Ishikawa (cell line): ENCODE data around the gene NPIPB9.
"Not testable (repeated sequence)": the region's sequence is repeated elsewhere in the genome, so short reads cannot be mapped to it uniquely, and the experiment has no call there.

Source experiments
- CEBPB ChIP-seq: IDR thresholded peaks from 2 replicates; pipeline ENCODE4 v1.6.1; 2012
- CREB1 ChIP-seq: IDR thresholded peaks from 2 replicates; pipeline ENCODE4 v1.6.1; 2012; ENCODE audit warnings: low read depth
- EGR1 ChIP-seq: IDR thresholded peaks from 2 replicates; pipeline ENCODE4 v1.6.1; 2012
- EP300 ChIP-seq: IDR thresholded peaks from 2 replicates; pipeline ENCODE4 v1.6.1; 2012; ENCODE audit warnings: borderline replicate concordance
- FOXM1 ChIP-seq: IDR thresholded peaks from 2 replicates; pipeline ENCODE4 v1.6.1; 2012; ENCODE audit warnings: low read depth, borderline replicate concordance
- RAD21 ChIP-seq: IDR thresholded peaks from 2 replicates; pipeline ENCODE4 v1.6.1; 2012; ENCODE audit warnings: low read depth
- TAF1 ChIP-seq: IDR thresholded peaks from 2 replicates; pipeline ENCODE4 v1.6.1; 2012; ENCODE audit warnings: low read depth, mild to moderate bottlenecking
- TEAD4 ChIP-seq: IDR thresholded peaks from 2 replicates; pipeline ENCODE4 v1.6.1; 2012
- YY1 ChIP-seq: IDR thresholded peaks from 2 replicates; pipeline ENCODE4 v1.6.1; 2012; ENCODE audit warnings: low read depth
- ZBTB7A ChIP-seq: IDR thresholded peaks from 2 replicates; pipeline ENCODE4 v1.6.1; 2012; ENCODE audit warnings: low read depth
- TF ChIP-seq, protein P1 (sequence below): IDR thresholded peaks from 2 replicates; pipeline ENCODE4 v1.6.1; 2012
- TF ChIP-seq, protein P2 (sequence below): IDR thresholded peaks from 2 replicates; pipeline ENCODE4 v1.6.1; 2012; ENCODE audit warnings: low read depth, mild to moderate bottlenecking

DNA sequence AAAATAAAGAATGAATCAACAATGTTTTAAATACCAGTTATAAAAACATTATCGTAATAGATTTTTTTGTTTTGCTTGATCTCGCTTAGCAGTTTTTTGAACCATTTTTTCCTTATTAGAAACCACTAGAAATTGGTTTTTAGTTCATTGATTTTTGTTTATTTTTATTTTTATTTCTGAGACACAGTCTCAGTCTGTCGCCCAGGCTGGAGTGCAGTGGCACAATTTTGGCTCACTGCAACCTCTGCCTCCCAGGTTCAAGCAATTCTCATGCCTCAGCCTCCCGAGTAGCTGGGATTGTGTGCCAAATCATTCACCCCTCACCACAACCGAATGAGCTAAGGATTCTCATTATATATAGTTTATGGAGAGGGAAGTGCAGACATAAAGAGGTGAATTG is at the start of gene NPIPB9:
- TF ChIP-seq RAD21, CEBPB, TAF1, YY1, EP300, CREB1, TEAD4, FOXM1, ZBTB7A, EGR1: not testable (repeated sequence)
- TF ChIP-seq, protein P1, sequence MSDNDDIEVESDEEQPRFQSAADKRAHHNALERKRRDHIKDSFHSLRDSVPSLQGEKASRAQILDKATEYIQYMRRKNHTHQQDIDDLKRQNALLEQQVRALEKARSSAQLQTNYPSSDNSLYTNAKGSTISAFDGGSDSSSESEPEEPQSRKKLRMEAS = not testable (repeated sequence)
- TF ChIP-seq, protein P2, sequence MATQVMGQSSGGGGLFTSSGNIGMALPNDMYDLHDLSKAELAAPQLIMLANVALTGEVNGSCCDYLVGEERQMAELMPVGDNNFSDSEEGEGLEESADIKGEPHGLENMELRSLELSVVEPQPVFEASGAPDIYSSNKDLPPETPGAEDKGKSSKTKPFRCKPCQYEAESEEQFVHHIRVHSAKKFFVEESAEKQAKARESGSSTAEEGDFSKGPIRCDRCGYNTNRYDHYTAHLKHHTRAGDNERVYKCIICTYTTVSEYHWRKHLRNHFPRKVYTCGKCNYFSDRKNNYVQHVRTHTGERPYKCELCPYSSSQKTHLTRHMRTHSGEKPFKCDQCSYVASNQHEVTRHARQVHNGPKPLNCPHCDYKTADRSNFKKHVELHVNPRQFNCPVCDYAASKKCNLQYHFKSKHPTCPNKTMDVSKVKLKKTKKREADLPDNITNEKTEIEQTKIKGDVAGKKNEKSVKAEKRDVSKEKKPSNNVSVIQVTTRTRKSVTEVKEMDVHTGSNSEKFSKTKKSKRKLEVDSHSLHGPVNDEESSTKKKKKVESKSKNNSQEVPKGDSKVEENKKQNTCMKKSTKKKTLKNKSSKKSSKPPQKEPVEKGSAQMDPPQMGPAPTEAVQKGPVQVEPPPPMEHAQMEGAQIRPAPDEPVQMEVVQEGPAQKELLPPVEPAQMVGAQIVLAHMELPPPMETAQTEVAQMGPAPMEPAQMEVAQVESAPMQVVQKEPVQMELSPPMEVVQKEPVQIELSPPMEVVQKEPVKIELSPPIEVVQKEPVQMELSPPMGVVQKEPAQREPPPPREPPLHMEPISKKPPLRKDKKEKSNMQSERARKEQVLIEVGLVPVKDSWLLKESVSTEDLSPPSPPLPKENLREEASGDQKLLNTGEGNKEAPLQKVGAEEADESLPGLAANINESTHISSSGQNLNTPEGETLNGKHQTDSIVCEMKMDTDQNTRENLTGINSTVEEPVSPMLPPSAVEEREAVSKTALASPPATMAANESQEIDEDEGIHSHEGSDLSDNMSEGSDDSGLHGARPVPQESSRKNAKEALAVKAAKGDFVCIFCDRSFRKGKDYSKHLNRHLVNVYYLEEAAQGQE = not testable (repeated sequence)
